ENCODE measurements around the gene GPRC5C.

Gene GPRC5C

GRCh38 chr17:74457820-74458166 is 25.9 kb downstream of the GPRC5C start:
- no peak for DNase-seq (ENCODE audit: low read depth)
- H3K4me3 ChIP-seq (ENCODE audit: low read depth, low read length), result no peak overlapping the region
- TF ChIP-seq CTCF (IDR thresholded peaks at IDR 0.05; ENCODE audit: low read depth, low read length) (no peak), POLR2A (IDR thresholded peaks at IDR 0.05; ENCODE audit: extremely low read depth, insufficient read length) (no peak), MAX (IDR thresholded peaks at IDR 0.05; ENCODE audit: low read depth, low read length) (no peak), MYC (IDR thresholded peaks at IDR 0.05; ENCODE audit: low read depth, low read length) (no peak)

- no peak for DNase-seq (ENCODE audit: low read depth)
- no peak overlapping the region for H3K4me3 ChIP-seq (ENCODE audit: low read depth, low read length)
- no peak for TF ChIP-seq CTCF (IDR thresholded peaks at IDR 0.05; ENCODE audit: low read depth, low read length)
- TF ChIP-seq MYC (IDR thresholded peaks at IDR 0.05; ENCODE audit: low read depth, low read length), result no peak
- no peak for TF ChIP-seq MAX (IDR thresholded peaks at IDR 0.05; ENCODE audit: low read depth, low read length)
- no peak for TF ChIP-seq POLR2A (IDR thresholded peaks at IDR 0.05; ENCODE audit: extremely low read depth, insufficient read length)
Measured at GRCh38 chr17:74458835-74459234, 26.9 kb downstream of the GPRC5C start.

GRCh38 chr17:74459622-74460021 is 27.7 kb downstream of the GPRC5C start:
- DNase-seq (ENCODE audit: low read depth), result no peak
- no peak overlapping the region for H3K4me3 ChIP-seq (ENCODE audit: low read depth, low read length)
- TF ChIP-seq CTCF (IDR thresholded peaks at IDR 0.05; ENCODE audit: low read depth, low read length), result no peak
- TF ChIP-seq MYC (IDR thresholded peaks at IDR 0.05; ENCODE audit: low read depth, low read length), result no peak
- TF ChIP-seq POLR2A (IDR thresholded peaks at IDR 0.05; ENCODE audit: extremely low read depth, insufficient read length), result no peak

GRCh38 chr17:74460241-74460640 is 28.4 kb downstream of the GPRC5C start:
- no peak for TF ChIP-seq POLR2A (IDR thresholded peaks at IDR 0.05; ENCODE audit: extremely low read depth, insufficient read length)
- no peak for TF ChIP-seq MYC (IDR thresholded peaks at IDR 0.05; ENCODE audit: low read depth, low read length)
- TF ChIP-seq MAX (IDR thresholded peaks at IDR 0.05; ENCODE audit: low read depth, low read length), result no peak
- no peak for TF ChIP-seq CTCF (IDR thresholded peaks at IDR 0.05; ENCODE audit: low read depth, low read length)
- H3K4me3 ChIP-seq (ENCODE audit: low read depth, low read length), result no peak overlapping the region
- DNase-seq (ENCODE audit: low read depth), result no peak

GRCh38 chr17:74460996-74461395 is 29.1 kb downstream of the GPRC5C start:
- H3K4me3 ChIP-seq (ENCODE audit: low read depth, low read length), result no peak overlapping the region
- no peak for DNase-seq (ENCODE audit: low read depth)
- TF ChIP-seq POLR2A (IDR thresholded peaks at IDR 0.05; ENCODE audit: extremely low read depth, insufficient read length) (no peak), MYC (IDR thresholded peaks at IDR 0.05; ENCODE audit: low read depth, low read length) (no peak), CTCF (IDR thresholded peaks at IDR 0.05; ENCODE audit: low read depth, low read length) (no peak)

GRCh38 chr17:74461611-74462010 is 29.7 kb downstream of the GPRC5C start:
- TF ChIP-seq MAX (IDR thresholded peaks at IDR 0.05; ENCODE audit: low read depth, low read length) (no peak), CTCF (IDR thresholded peaks at IDR 0.05; ENCODE audit: low read depth, low read length) (no peak), MYC (IDR thresholded peaks at IDR 0.05; ENCODE audit: low read depth, low read length) (no peak), POLR2A (IDR thresholded peaks at IDR 0.05; ENCODE audit: extremely low read depth, insufficient read length) (no peak)
- no peak overlapping the region for H3K4me3 ChIP-seq (ENCODE audit: low read depth, low read length)
- no peak for DNase-seq (ENCODE audit: low read depth)

Data from NB4 (cell line).